ENCODE measurements around the gene FERD3L.

The FERD3L gene

GRCh38 chr7:19117870-19118608, 27.2 kb downstream of the FERD3L start:
- H3K4me3 ChIP-seq (ENCODE audit: low read length): peak overlapping the region; percentile 29; the same call in 1 of the 2 replicates

GRCh38 chr7:19117091-19117869, 27.9 kb downstream of the FERD3L start, which contains the start of gene TWIST1:
TWIST1 (minus strand) TSS chr7:19117636; CDS start chr7:19117321, 315 bp downstream.
- peak within 1 kb of the TSS; percentile 29 for H3K4me3 ChIP-seq (ENCODE audit: low read length)
- no peak for DNase-seq (ENCODE audit: low read depth, low spot score)

More at GRCh38 chr7:19117870-19118608, 27.2 kb downstream of the FERD3L start:
- no peak for DNase-seq (ENCODE audit: low read depth, low spot score)

GRCh38 chr7:19116121-19117090, 28.8 kb downstream of the FERD3L start:
- no peak overlapping the region for H3K4me3 ChIP-seq (ENCODE audit: low read length)
- DNase-seq (ENCODE audit: low read depth, low spot score): no peak

- no peak overlapping the region for H3K4me3 ChIP-seq (ENCODE audit: low read length)
- no peak for DNase-seq (ENCODE audit: low read depth, low spot score)
These were observed 30.7 kb downstream of the FERD3L start for GRCh38 chr7:19114551-19114855.

- no peak overlapping the region for H3K4me3 ChIP-seq (ENCODE audit: low read length)
These were observed 31.2 kb downstream of the FERD3L start for GRCh38 chr7:19113855-19114550.

GRCh38 chr7:19113002-19113350, 32.2 kb downstream of the FERD3L start:
- H3K4me3 ChIP-seq (ENCODE audit: low read length): no peak overlapping the region
- no peak for DNase-seq (ENCODE audit: low read depth, low spot score)

More at GRCh38 chr7:19113855-19114550, 31.2 kb downstream of the FERD3L start:
- DNase-seq (ENCODE audit: low read depth, low spot score): no peak

- no peak overlapping the region for H3K4me3 ChIP-seq (ENCODE audit: low read length)
- no peak for DNase-seq (ENCODE audit: low read depth, low spot score)
These were observed 32.8 kb downstream of the FERD3L start for GRCh38 chr7:19112274-19113001.

GRCh38 chr7:19111474-19112273, 33.5 kb downstream of the FERD3L start:
- no peak overlapping the region for H3K4me3 ChIP-seq (ENCODE audit: low read length)

GRCh38 chr7:19110776-19111175, 34.4 kb downstream of the FERD3L start:
- no peak overlapping the region for H3K4me3 ChIP-seq (ENCODE audit: low read length)
- DNase-seq (ENCODE audit: low read depth, low spot score): no peak

More at GRCh38 chr7:19111474-19112273, 33.5 kb downstream of the FERD3L start:
- no peak for DNase-seq (ENCODE audit: low read depth, low spot score)

GRCh38 chr7:19110026-19110730, 35.0 kb downstream of the FERD3L start:
- no peak overlapping the region for H3K4me3 ChIP-seq (ENCODE audit: low read length)
- DNase-seq (ENCODE audit: low read depth, low spot score): no peak

- no peak for DNase-seq (ENCODE audit: low read depth, low spot score)
- H3K4me3 ChIP-seq (ENCODE audit: low read length): no peak overlapping the region
These were observed 35.9 kb downstream of the FERD3L start for GRCh38 chr7:19109000-19109946.

GRCh38 chr7:19107356-19108146, 37.7 kb downstream of the FERD3L start:
- H3K4me3 ChIP-seq (ENCODE audit: low read length): no peak overlapping the region
- no peak for DNase-seq (ENCODE audit: low read depth, low spot score)

GRCh38 chr7:19107081-19107355, 38.2 kb downstream of the FERD3L start:
- DNase-seq (ENCODE audit: low read depth, low spot score): no peak
- no peak overlapping the region for H3K4me3 ChIP-seq (ENCODE audit: low read length)

- H3K4me3 ChIP-seq (ENCODE audit: low read length): no peak overlapping the region
- DNase-seq (ENCODE audit: low read depth, low spot score): no peak
These were observed 38.8 kb downstream of the FERD3L start for GRCh38 chr7:19106241-19107080.

Measured in Jurkat, Clone E6-1 (cell line).